Measurements from ENCODE around the gene PCNP. TPM values are rescaled to one million over a fixed set of nuclear protein-coding genes. Genes with fewer than 3 reads are reported as not detected.
"Not testable (repeated sequence)": the region's sequence is repeated elsewhere in the genome, so short reads cannot be mapped to it uniquely, and the experiment has no call there.

Gene PCNP
- total RNA-seq, 1 donor from 2014 or later = 163 TPM

GRCh38 chr3:101637451-101637850, 63.5 kb downstream of the PCNP start:
- TF ChIP-seq, protein P1, sequence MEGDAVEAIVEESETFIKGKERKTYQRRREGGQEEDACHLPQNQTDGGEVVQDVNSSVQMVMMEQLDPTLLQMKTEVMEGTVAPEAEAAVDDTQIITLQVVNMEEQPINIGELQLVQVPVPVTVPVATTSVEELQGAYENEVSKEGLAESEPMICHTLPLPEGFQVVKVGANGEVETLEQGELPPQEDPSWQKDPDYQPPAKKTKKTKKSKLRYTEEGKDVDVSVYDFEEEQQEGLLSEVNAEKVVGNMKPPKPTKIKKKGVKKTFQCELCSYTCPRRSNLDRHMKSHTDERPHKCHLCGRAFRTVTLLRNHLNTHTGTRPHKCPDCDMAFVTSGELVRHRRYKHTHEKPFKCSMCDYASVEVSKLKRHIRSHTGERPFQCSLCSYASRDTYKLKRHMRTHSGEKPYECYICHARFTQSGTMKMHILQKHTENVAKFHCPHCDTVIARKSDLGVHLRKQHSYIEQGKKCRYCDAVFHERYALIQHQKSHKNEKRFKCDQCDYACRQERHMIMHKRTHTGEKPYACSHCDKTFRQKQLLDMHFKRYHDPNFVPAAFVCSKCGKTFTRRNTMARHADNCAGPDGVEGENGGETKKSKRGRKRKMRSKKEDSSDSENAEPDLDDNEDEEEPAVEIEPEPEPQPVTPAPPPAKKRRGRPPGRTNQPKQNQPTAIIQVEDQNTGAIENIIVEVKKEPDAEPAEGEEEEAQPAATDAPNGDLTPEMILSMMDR (conservative IDR thresholded peaks at IDR 0.05) = no peak
- Mint-ChIP-seq H3K27me3 (peaks cover 14% of the 10 kb centered on the region), H3K27ac (no peak overlapping the region), H3K4me3 (no peak overlapping the region), H3K4me1 (ENCODE audit: unreplicated experiment) (no peaks in the 10 kb centered on the region), H3K9me3 (no peaks in the 10 kb centered on the region), H3K36me3 (no peaks in the 10 kb centered on the region)
- DNase-seq (ENCODE audit: extremely low spot score, unreplicated experiment) = no peak

DNA sequence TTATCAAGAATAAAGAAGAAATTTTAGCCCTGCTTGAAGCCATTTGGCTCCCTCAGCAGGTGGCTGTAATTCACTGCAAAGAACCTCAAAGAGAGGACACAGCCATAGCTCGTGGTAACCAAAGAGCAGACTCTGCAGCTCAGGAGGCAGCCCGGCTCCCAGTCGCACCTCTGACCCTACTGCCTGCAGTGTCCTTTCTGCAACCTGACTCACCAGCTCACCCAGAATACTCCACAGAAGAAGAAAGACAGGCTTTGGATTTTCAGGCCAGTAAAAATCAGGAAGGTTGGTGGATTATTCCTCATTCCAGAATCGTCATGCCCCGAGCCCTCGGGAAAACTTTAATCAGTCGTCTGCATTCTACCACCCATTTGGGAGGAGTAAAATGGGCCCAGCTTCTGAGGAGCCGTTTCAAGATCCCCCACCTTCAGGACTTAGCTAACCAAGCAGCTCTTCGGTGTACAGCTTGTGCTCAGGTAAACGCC, 64.3 kb downstream of the PCNP start:
- no peaks in the 10 kb centered on the region for H3K9me3 Mint-ChIP-seq

DNA sequence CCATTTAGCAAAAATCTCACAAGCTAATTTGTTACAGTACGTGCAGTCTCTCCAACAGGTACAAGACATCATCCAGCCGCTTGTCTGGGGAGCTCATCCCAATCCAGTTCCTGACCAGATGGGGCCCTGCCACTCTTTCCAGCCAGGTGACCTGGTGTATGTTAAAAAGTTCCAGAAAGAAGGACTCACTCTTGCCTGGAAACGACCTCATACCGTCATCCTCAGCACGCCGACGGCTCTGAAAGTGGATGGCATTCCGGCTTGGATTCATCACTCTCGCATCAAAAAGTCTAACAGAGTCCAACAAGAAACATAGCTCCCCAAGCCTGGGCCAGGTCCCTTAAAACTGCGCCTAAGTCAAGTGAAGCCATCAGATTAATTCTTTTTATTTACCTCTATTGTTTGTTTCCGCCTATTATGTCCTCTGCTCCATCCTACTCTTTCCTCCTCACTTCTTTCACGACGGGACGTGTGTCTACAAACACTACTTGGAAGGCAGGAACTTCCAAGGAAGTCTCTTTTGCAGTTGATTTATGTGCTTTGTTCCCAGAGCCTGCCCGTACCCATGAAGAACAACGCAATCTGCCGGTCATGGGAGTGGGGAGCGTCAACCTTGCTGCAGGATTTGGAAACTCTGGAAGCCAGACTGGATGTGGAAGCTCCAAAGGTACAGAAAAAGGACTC, 65.4 kb downstream of the PCNP start:
- TF ChIP-seq, protein P1 (conservative IDR thresholded peaks at IDR 0.05) = no peak
- H3K27me3 Mint-ChIP-seq = peaks cover 7% of the 10 kb centered on the region
- H3K4me1 Mint-ChIP-seq (ENCODE audit: unreplicated experiment) = no peaks in the 10 kb centered on the region
- H3K27ac Mint-ChIP-seq = no peak overlapping the region
- H3K9me3 Mint-ChIP-seq = no peaks in the 10 kb centered on the region
- H3K4me3 Mint-ChIP-seq = no peak overlapping the region
- no peaks in the 10 kb centered on the region for H3K36me3 Mint-ChIP-seq
- no peak for DNase-seq (ENCODE audit: extremely low spot score, unreplicated experiment)

More for the DNA sequence above, 64.3 kb downstream of the PCNP start:
- H3K4me1 Mint-ChIP-seq (ENCODE audit: unreplicated experiment) = no peaks in the 10 kb centered on the region
- no peak overlapping the region for H3K27ac Mint-ChIP-seq
- H3K4me3 Mint-ChIP-seq = no peak overlapping the region
- DNase-seq (ENCODE audit: extremely low spot score, unreplicated experiment) = no peak
- TF ChIP-seq, protein P1 (conservative IDR thresholded peaks at IDR 0.05) = no peak
- H3K27me3 Mint-ChIP-seq = peaks cover 12% of the 10 kb centered on the region
- no peaks in the 10 kb centered on the region for H3K36me3 Mint-ChIP-seq

DNA sequence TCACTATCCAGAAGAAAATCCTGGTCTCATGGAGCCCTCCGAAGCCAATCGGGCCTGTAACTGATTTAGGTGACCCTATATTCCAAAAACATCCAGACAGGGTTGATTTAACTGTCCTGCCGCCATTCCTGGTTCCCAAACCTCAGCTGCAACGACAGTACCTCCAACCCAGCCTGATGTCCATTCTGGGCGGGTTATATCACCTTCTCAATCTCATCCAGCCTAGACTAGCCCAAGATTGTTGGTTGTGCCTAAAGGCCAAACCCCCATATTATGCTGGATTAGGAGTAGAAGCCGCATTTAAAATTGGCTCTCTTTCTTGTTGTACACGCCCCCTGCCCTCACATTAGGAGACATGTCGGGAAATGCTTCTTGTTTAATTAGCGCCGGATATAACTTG, 66.3 kb downstream of the PCNP start:
- Mint-ChIP-seq H3K9me3 (no peaks in the 10 kb centered on the region), H3K27me3 (no peaks in the 10 kb centered on the region), H3K4me3 (no peak overlapping the region), H3K36me3 (no peaks in the 10 kb centered on the region), H3K4me1 (ENCODE audit: unreplicated experiment) (no peaks in the 10 kb centered on the region), H3K27ac (no peak overlapping the region)
- no peak for DNase-seq (ENCODE audit: extremely low spot score, unreplicated experiment)
- TF ChIP-seq, protein P1 (conservative IDR thresholded peaks at IDR 0.05) = no peak

DNA sequence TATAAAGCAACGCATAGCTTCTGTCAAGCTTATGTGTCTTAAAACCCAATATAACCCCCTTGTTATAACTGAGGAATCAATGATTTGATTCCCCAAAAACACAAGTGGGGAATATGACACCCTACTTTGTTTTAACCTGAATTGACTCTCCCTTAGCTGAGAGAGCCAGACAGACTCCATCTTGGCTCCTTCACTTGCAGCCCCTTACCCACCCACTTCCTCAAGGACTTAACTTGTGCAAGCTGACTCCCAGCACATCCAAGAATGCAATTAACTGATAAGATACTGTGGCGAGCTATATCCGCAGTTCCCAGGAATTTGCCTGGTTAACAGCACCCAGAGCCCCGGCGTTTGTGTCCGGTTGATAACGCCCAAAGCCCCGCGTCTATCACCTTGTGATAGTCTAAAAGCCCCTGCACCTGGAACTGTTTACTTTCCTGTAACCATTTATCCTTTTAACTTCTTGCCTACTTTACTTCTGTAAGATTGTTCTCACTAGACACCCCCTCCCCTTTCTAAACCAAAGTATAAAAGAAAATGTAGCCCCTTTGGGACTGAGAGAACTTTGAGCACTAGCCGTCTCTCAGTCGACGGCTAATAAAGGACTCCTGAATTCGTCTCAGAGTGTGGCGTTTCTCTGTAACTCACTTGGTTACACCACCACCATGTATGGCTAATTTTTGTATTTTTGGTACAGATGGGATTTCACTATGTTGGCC, 67.6 kb downstream of the PCNP start:
- not testable (repeated sequence) for H3K9me3 Mint-ChIP-seq; DNase-seq (ENCODE audit: extremely low spot score, unreplicated experiment); H3K4me3 Mint-ChIP-seq; H3K27me3 Mint-ChIP-seq; H3K36me3 Mint-ChIP-seq; H3K27ac Mint-ChIP-seq; H3K4me1 Mint-ChIP-seq (ENCODE audit: unreplicated experiment)

DNA sequence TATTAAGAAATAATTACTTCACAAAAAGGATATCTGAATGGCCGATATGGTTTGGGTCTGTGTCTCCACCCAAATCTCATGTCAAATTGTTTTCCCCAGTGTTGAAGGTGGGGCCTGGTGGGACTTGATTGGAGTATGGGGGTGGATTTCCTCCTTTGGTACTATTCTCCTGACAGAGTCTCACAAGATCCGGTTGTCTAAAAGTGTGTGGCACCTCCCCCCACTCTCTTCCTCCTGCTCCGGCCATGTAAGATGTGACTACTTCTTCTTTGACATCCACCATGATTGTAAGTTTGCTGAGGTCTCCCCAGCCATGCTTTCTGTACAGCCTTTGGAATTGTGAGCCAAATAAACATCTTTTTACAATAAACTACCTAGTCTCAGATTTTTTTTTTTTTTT, 68.5 kb downstream of the PCNP start:
- no peaks in the 10 kb centered on the region for H3K27me3 Mint-ChIP-seq
- H3K27ac Mint-ChIP-seq = no peak overlapping the region
- H3K4me3 Mint-ChIP-seq = no peak overlapping the region
- H3K36me3 Mint-ChIP-seq = no peaks in the 10 kb centered on the region
- H3K9me3 Mint-ChIP-seq = no peaks in the 10 kb centered on the region
- TF ChIP-seq, protein P1 (conservative IDR thresholded peaks at IDR 0.05) = no peak
- DNase-seq (ENCODE audit: extremely low spot score, unreplicated experiment) = no peak
- H3K4me1 Mint-ChIP-seq (ENCODE audit: unreplicated experiment) = no peaks in the 10 kb centered on the region

All from type B pancreatic cell (in vitro differentiated cells).